PC-9 (cell line): ENCODE data around the gene LDLRAD3.

Experiments used
- CTCF ChIP-seq: fragments of 200-600 bp; sonication (generic); conservative IDR thresholded peaks from 2 replicates; pipeline ENCODE4 v1.6.1; 2017; ENCODE audit warnings: mixed run types, antibody characterized with exemption, mild to moderate bottlenecking, moderate library complexity
- EZH2 ChIP-seq: fragments of 200-600 bp; sonication (generic); IDR thresholded peaks from 2 replicates; pipeline ENCODE4 v1.8.0; 2017; ENCODE audit warnings: antibody characterized with exemption, low read depth

GRCh38 chr11:36248436-36248835 lies 304.6 kb downstream of the LDLRAD3 start:
- TF ChIP-seq CTCF (no peak), EZH2 (no peak)
